ENCODE measurements around the gene EHD4. TPM values are rescaled to one million over a fixed set of nuclear protein-coding genes. Genes with fewer than 3 reads are reported as not detected.

The EHD4 gene
- polyA plus RNA-seq, 1 of the 3 experiments (the other 2 are of a cell fraction), result 17.5 TPM

- Histone ChIP-seq H3K4me2 (no peak overlapping the region), H4K20me1 (ENCODE audit: insufficient read depth) (no peaks in the 10 kb centered on the region), H3K4me1 (ENCODE audit: control insufficient read depth in 1 of 2, insufficient read depth in 2 of 2, low read depth in 1 of 2, low read length in 1 of 2) (peaks cover 0 to 10% of the 10 kb centered on the region in 2 experiments; a peak in 2 of 4 replicates), H3K79me2 (ENCODE audit: insufficient read depth) (peaks cover 60% of the 10 kb centered on the region; the same call in 1 of the 2 replicates), H3K9ac (no peak overlapping the region), H3K4me3 (ENCODE audit: low read depth in 2 of 2, low read length in 1 of 2) (no peak overlapping the region), H3K36me3 (replicated peaks in 1 of 2; ENCODE audit: control insufficient read depth in 1 of 2, insufficient read depth in 2 of 2, low read length in 1 of 2) (peaks cover 0 to 7% of the 10 kb centered on the region in 2 experiments), H3K27me3 (ENCODE audit: insufficient read depth) (no peaks in the 10 kb centered on the region), H2AFZ (ENCODE audit: low read depth) (no peak overlapping the region), H3K27ac (ENCODE audit: low read depth in 2 of 2, low read length in 1 of 2) (no peak overlapping the region), H3K9me2 (no peaks in the 10 kb centered on the region), H3F3A (replicated peaks; ENCODE audit: insufficient read depth) (peaks cover 11% of the 10 kb centered on the region), H3K9me3 (no peaks in the 10 kb centered on the region)
- whole genome bisulfite sequencing (ENCODE audit: low lambda C conversion rate), result 96% methylated on average over 7 of the region's 7 CpGs
- DNase-seq, result no peak
- ChIA-PET POLR2A (no interaction called here), CTCF (interaction anchor here (1.1 kb wide), 1 partner anchor 14 kb away, joined by 3 read pairs; no protein-coding TSS in a partner anchor)
- TF ChIP-seq RFX5 (IDR thresholded peaks at IDR 0.05; ENCODE audit: low read length) (no peak), NFIC (IDR thresholded peaks at IDR 0.05; ENCODE audit: borderline replicate concordance) (no peak), TCF12 (IDR thresholded peaks at IDR 0.05) (no peak)
These were observed 14.3 kb downstream of the EHD4 start for GRCh38 chr15:41958002-41958420.

- TF ChIP-seq TEAD4 (IDR thresholded peaks at IDR 0.05; ENCODE audit: borderline replicate concordance, insufficient read depth) (no peak), IRF3 (IDR thresholded peaks at IDR 0.05; ENCODE audit: low read depth, low read length) (no peak), NFIC (IDR thresholded peaks at IDR 0.05; ENCODE audit: borderline replicate concordance) (no peak), TAF1 (IDR thresholded peaks at IDR 0.05; ENCODE audit: borderline replicate concordance, low read depth, low read length) (no peak), RFX5 (IDR thresholded peaks at IDR 0.05; ENCODE audit: low read length) (no peak), FOSL2 (IDR thresholded peaks at IDR 0.05; ENCODE audit: borderline replicate concordance, low read depth) (no peak), NRF1 (IDR thresholded peaks at IDR 0.05; ENCODE audit: low read depth, low read length) (no peak), REST (IDR thresholded peaks at IDR 0.05; ENCODE audit: low read depth, low read length) (no peak), POLR2AphosphoS5 (IDR thresholded peaks at IDR 0.05; ENCODE audit: low read depth, low read length) (no peak), MAX (IDR thresholded peaks at IDR 0.05; ENCODE audit: low read depth) (no peak), MXI1 (IDR thresholded peaks at IDR 0.05; ENCODE audit: low read depth, low read length) (no peak), GABPA (IDR thresholded peaks at IDR 0.05; ENCODE audit: low read depth) (no peak), GATA2 (CRISPR knock-in tag; IDR thresholded peaks at IDR 0.05) (no peak), ELF1 (IDR thresholded peaks at IDR 0.05) (no peak), CTCF (IDR thresholded peaks at IDR 0.05) (no peak), EZH2phosphoT487 (IDR thresholded peaks at IDR 0.05; ENCODE audit: borderline replicate concordance, low read depth) (no peak), TCF12 (IDR thresholded peaks at IDR 0.05) (no peak)
- Histone ChIP-seq H4K20me1 (ENCODE audit: insufficient read depth) (no peaks in the 10 kb centered on the region), H3K4me3 (ENCODE audit: low read depth in 2 of 2, low read length in 1 of 2) (no peak overlapping the region), H3K9ac (no peak overlapping the region), H3K27me3 (ENCODE audit: insufficient read depth) (no peaks in the 10 kb centered on the region), H3K36me3 (replicated peaks in 1 of 2; ENCODE audit: control insufficient read depth in 1 of 2, insufficient read depth in 2 of 2, low read length in 1 of 2) (peaks cover 0 to 7% of the 10 kb centered on the region in 2 experiments), H3K27ac (ENCODE audit: low read depth in 2 of 2, low read length in 1 of 2) (no peak overlapping the region), H3K79me2 (ENCODE audit: insufficient read depth) (peaks cover 59% of the 10 kb centered on the region; the same call in 1 of the 2 replicates), H3K4me1 (ENCODE audit: control insufficient read depth in 1 of 2, insufficient read depth in 2 of 2, low read depth in 1 of 2, low read length in 1 of 2) (peaks cover 0 to 10% of the 10 kb centered on the region in 2 experiments; a peak in 2 of 4 replicates), H3K4me2 (no peak overlapping the region), H3F3A (replicated peaks; ENCODE audit: insufficient read depth) (peaks cover 8% of the 10 kb centered on the region), H2AFZ (ENCODE audit: low read depth) (no peak overlapping the region), H3K9me3 (no peaks in the 10 kb centered on the region), H3K9me2 (no peaks in the 10 kb centered on the region)
- ChIA-PET POLR2A (no interaction called here), CTCF (interaction anchor here (1.1 kb wide), 3 partner anchors 14 to 127 kb away, joined by 3 to 5 read pairs (median 3); no protein-coding TSS in a partner anchor)
- 95% methylated on average over 12 of the region's 12 CpGs for WGBS (ENCODE audit: low lambda C conversion rate)
- DNase-seq, result no peak
These were observed 15.1 kb downstream of the EHD4 start for GRCh38 chr15:41957021-41957897.

Data from SK-N-SH (cell line).